ENCODE results near the gene TMEM229B. TPM values are rescaled to one million over a fixed set of nuclear protein-coding genes. Genes with fewer than 3 reads are reported as not detected.

The TMEM229B gene
- total and polyA plus RNA-seq, 2 of the 4 experiments (the other 2 are of a cell fraction), result under 0.01 TPM; not detected in 1

- POLR2A ChIA-PET (ENCODE audit: unreplicated experiment), result no interaction called here
- H3K9me1 ChIP-seq (ENCODE audit: insufficient read depth, low read length), result no peaks in the 10 kb centered on the region; the same call in 1 of the 2 replicates
- H2BK120ac ChIP-seq (ENCODE audit: low read depth, low read length), result no peak overlapping the region
- H3K18ac ChIP-seq (ENCODE audit: low read depth, low read length), result no peak overlapping the region
- H2AK5ac ChIP-seq (ENCODE audit: low read depth, low read length), result no peak overlapping the region
- H3K4me1 ChIP-seq (ENCODE audit: control insufficient read depth, insufficient read depth, low read length), result no peaks in the 10 kb centered on the region
- H3K14ac ChIP-seq (replicated peaks; ENCODE audit: low read depth, low read length), result no peak overlapping the region
- H2AK9ac ChIP-seq (replicated peaks; ENCODE audit: low read depth, low read length, poor library complexity), result no peak overlapping the region
- no peak overlapping the region for H4K91ac ChIP-seq (ENCODE audit: insufficient read depth, low read depth, low read length)
- dilution Hi-C loops (cut with HindIII; ENCODE audit: low sequenced_read_pairs, unreplicated experiment) (no loop called here), intact Hi-C loops (cut with micrococcal nuclease) (no loop called here), in situ Hi-C loops (cut with MboI; ENCODE audit: low sequenced_read_pairs) (no loop called here)
- no peak overlapping the region for H3K56ac ChIP-seq (ENCODE audit: extremely low read depth, insufficient read depth, low read length)
- BruUV-seq (replicated peaks), result no TSS peak
- H3K23ac ChIP-seq (ENCODE audit: low read depth, low read length), result no peak overlapping the region
- no peak overlapping the region for H4K5ac ChIP-seq (ENCODE audit: low read depth, low read length)
- no peak overlapping the region for H4K8ac ChIP-seq (ENCODE audit: low read depth in 2 of 2, low read length in 2 of 2)
- CTCF ChIA-PET, result no interaction called here
- no peaks in the 10 kb centered on the region for H4K20me1 ChIP-seq (ENCODE audit: insufficient read depth, low read length)
- H3K9me3 ChIP-seq (ENCODE audit: control insufficient read depth, insufficient read depth, low read length), result no peaks in the 10 kb centered on the region
- no peak overlapping the region for H2AFZ ChIP-seq (replicated peaks; ENCODE audit: low read length, poor library complexity)
- no peak overlapping the region for H2BK15ac ChIP-seq (ENCODE audit: low read depth, low read length)
- DNase-seq, result no peak
- no peak overlapping the region for H3K27ac ChIP-seq (ENCODE audit: insufficient read depth, low read length)
- no peak for ATAC-seq (ENCODE audit: low read depth)
- H2BK5ac ChIP-seq (ENCODE audit: low read depth, low read length, poor library complexity, severe bottlenecking), result no peak overlapping the region
- no peak overlapping the region for H3K4ac ChIP-seq (ENCODE audit: low read depth, low read length)
- no peak overlapping the region for H2BK20ac ChIP-seq (ENCODE audit: low read depth, low read length)
- H3K4me3 ChIP-seq (ENCODE audit: insufficient read depth, low read depth, low read length), result no peak overlapping the region
- no peaks in the 10 kb centered on the region for H3K79me1 ChIP-seq (ENCODE audit: low read depth in 1 of 2, low read length in 2 of 2)
- no peak for TF ChIP-seq RFX5 (IDR thresholded peaks at IDR 0.05; ENCODE audit: low read depth, low read length)
- no peak for TF ChIP-seq NFE2L2 (IDR thresholded peaks at IDR 0.05; ENCODE audit: low read depth, low read length)
- no peak for TF ChIP-seq CHD1 (IDR thresholded peaks at IDR 0.05; ENCODE audit: low read depth, low read length)
- no peak for TF ChIP-seq MAZ (IDR thresholded peaks at IDR 0.05; ENCODE audit: borderline replicate concordance, low read depth, low read length)
- TF ChIP-seq BHLHE40 (IDR thresholded peaks at IDR 0.05; ENCODE audit: low read depth, low read length), result no peak
- no peak for TF ChIP-seq RCOR1 (IDR thresholded peaks at IDR 0.05; ENCODE audit: insufficient replicate concordance, low read length)
- H3K4me2 ChIP-seq (ENCODE audit: low read depth, low read length), result no peak overlapping the region
- no peaks in the 10 kb centered on the region for H3K36me3 ChIP-seq (ENCODE audit: control insufficient read depth, insufficient read depth, low read length)
- H3K27me3 ChIP-seq (ENCODE audit: control insufficient read depth, insufficient read depth, low read length), result peaks cover 36% of the 10 kb centered on the region
- no CpG with 5 or more reads among the region's 6 CpGs for WGBS, 2 experiments (ENCODE audit: extremely low coverage in 2 of 2, insufficient read length in 1 of 2)
- H3K9ac ChIP-seq (ENCODE audit: low read depth, low read length), result no peak overlapping the region
Measured at GRCh38 chr14:67468378-67468730, 20.2 kb downstream of the TMEM229B start.
